ENCODE results near the gene MAP3K6. TPM values are rescaled to one million over a fixed set of nuclear protein-coding genes. Genes with fewer than 3 reads are reported as not detected.

Gene MAP3K6
- total RNA-seq, 1 experiment from 2014 or later, result 17.3 TPM

- in situ Hi-C loops (cut with HindIII; ENCODE audit: low sequenced_read_pairs), result no loop called here
- DNase-seq (ENCODE audit: low spot score), result no peak
These were observed 7.0 kb downstream of the MAP3K6 start for GRCh38 chr1:27359822-27360158.

- no peak for DNase-seq (ENCODE audit: low spot score)
- in situ Hi-C loops (cut with HindIII; ENCODE audit: low sequenced_read_pairs), result no loop called here
These were observed 7.8 kb downstream of the MAP3K6 start for GRCh38 chr1:27358928-27359313.

GRCh38 chr1:27358038-27358927 lies 8.5 kb downstream of the MAP3K6 start:
- in situ Hi-C loops (cut with HindIII; ENCODE audit: low sequenced_read_pairs), result no loop called here
- no peak for DNase-seq (ENCODE audit: low spot score)

GRCh38 chr1:27357281-27358037 lies 9.3 kb downstream of the MAP3K6 start:
- in situ Hi-C loops (cut with HindIII; ENCODE audit: low sequenced_read_pairs), result no loop called here
- peak; percentile 79 for DNase-seq (ENCODE audit: low spot score)

- no peak for DNase-seq (ENCODE audit: low spot score)
These were observed 10.0 kb downstream of the MAP3K6 start for GRCh38 chr1:27356619-27357280.

GRCh38 chr1:27356277-27356618 lies 10.5 kb downstream of the MAP3K6 start:
- in situ Hi-C loops (cut with HindIII; ENCODE audit: low sequenced_read_pairs), result no loop called here
- DNase-seq (ENCODE audit: low spot score), result no peak

More at GRCh38 chr1:27356619-27357280, 10.0 kb downstream of the MAP3K6 start:
- in situ Hi-C loops (cut with HindIII; ENCODE audit: low sequenced_read_pairs), result no loop called here

- no peak for DNase-seq (ENCODE audit: low spot score)
- in situ Hi-C loops (cut with HindIII; ENCODE audit: low sequenced_read_pairs), result no loop called here
These were observed 11.1 kb downstream of the MAP3K6 start for GRCh38 chr1:27355683-27356082.

GRCh38 chr1:27353629-27354028 lies 13.1 kb downstream of the MAP3K6 start:
- in situ Hi-C loops (cut with HindIII; ENCODE audit: low sequenced_read_pairs), result no loop called here

GRCh38 chr1:27353166-27353565 lies 13.6 kb downstream of the MAP3K6 start:
- no peak for DNase-seq (ENCODE audit: low spot score)
- in situ Hi-C loops (cut with HindIII; ENCODE audit: low sequenced_read_pairs), result no loop called here

More at GRCh38 chr1:27353629-27354028, 13.1 kb downstream of the MAP3K6 start:
- DNase-seq (ENCODE audit: low spot score), result no peak

GRCh38 chr1:27351541-27352107 lies 15.1 kb downstream of the MAP3K6 start:
- in situ Hi-C loops (cut with HindIII; ENCODE audit: low sequenced_read_pairs), result no loop called here
- no peak for DNase-seq (ENCODE audit: low spot score)

GRCh38 chr1:27350663-27351540 lies 15.9 kb downstream of the MAP3K6 start:
- peak; percentile 62 for DNase-seq (ENCODE audit: low spot score)

GRCh38 chr1:27349784-27350662 lies 16.7 kb downstream of the MAP3K6 start:
- DNase-seq (ENCODE audit: low spot score), result peak; percentile 68
- in situ Hi-C loops (cut with HindIII; ENCODE audit: low sequenced_read_pairs), result no loop called here

More at GRCh38 chr1:27350663-27351540, 15.9 kb downstream of the MAP3K6 start:
- in situ Hi-C loops (cut with HindIII; ENCODE audit: low sequenced_read_pairs), result no loop called here

GRCh38 chr1:27348861-27349783 lies 17.6 kb downstream of the MAP3K6 start:
- peak; percentile 73 for DNase-seq (ENCODE audit: low spot score)
- in situ Hi-C loops (cut with HindIII; ENCODE audit: low sequenced_read_pairs), result no loop called here

- no peak for DNase-seq (ENCODE audit: low spot score)
- in situ Hi-C loops (cut with HindIII; ENCODE audit: low sequenced_read_pairs), result no loop called here
These were observed 19.7 kb downstream of the MAP3K6 start for GRCh38 chr1:27346991-27347624.

GRCh38 chr1:27346357-27346756 lies 20.4 kb downstream of the MAP3K6 start:
- in situ Hi-C loops (cut with HindIII; ENCODE audit: low sequenced_read_pairs), result no loop called here
- DNase-seq (ENCODE audit: low spot score), result no peak

- no peak for DNase-seq (ENCODE audit: low spot score)
- in situ Hi-C loops (cut with HindIII; ENCODE audit: low sequenced_read_pairs), result no loop called here
These were observed 21.5 kb downstream of the MAP3K6 start for GRCh38 chr1:27345272-27345671.
